Endodermal cell (in vitro differentiated cells): Measurements from ENCODE around the gene ZC3H11A. TPM values are rescaled to one million over a fixed set of nuclear protein-coding genes. Genes with fewer than 3 reads are reported as not detected.
"Not testable (repeated sequence)": the region's sequence is repeated elsewhere in the genome, so short reads cannot be mapped to it uniquely, and the experiment has no call there.

Experiments used
- DNase-seq: peaks from one replicate; pipeline ENCODE4 v3.0.0-alpha.2; 2017
- H3K27ac ChIP-seq: 2 replicates; pipeline ENCODE4 v1.5.1; 2013; ENCODE audit warnings: mild to moderate bottlenecking, low read depth, low read length, moderate library complexity
- H3K27me3 ChIP-seq: 2 replicates; pipeline ENCODE4 v1.6.1; 2013; ENCODE audit warnings: mild to moderate bottlenecking, low read length, moderate library complexity; ENCODE audit not compliant: insufficient read depth, control insufficient read depth, poor library complexity, severe bottlenecking
- H3K36me3 ChIP-seq: 2 replicates; pipeline ENCODE4 v1.7.0; 2013; ENCODE audit warnings: mild to moderate bottlenecking, low read length, moderate library complexity; ENCODE audit not compliant: control insufficient read depth, insufficient read depth
- H3K4me1 ChIP-seq: one replicate; pipeline ENCODE4 v1.7.0; 2013; ENCODE audit warnings: low read length; ENCODE audit not compliant: control insufficient read depth, insufficient read depth
- H3K4me3 ChIP-seq: 2 replicates; pipeline ENCODE4 v1.5.1; 2013; ENCODE audit warnings: mild to moderate bottlenecking, low read length, moderate library complexity
- H3K9ac ChIP-seq: 2 replicates; pipeline ENCODE4 v1.6.1; 2013; ENCODE audit warnings: mild to moderate bottlenecking, low read length, moderate library complexity; ENCODE audit not compliant: poor library complexity, severe bottlenecking; ENCODE audit errors: extremely low read depth
- H3K9me3 ChIP-seq: 2 replicates; pipeline ENCODE4 v1.6.1; 2013; ENCODE audit warnings: mild to moderate bottlenecking, low read length, moderate library complexity; ENCODE audit not compliant: control insufficient read depth
- H3K27ac Mint-ChIP-seq: 2 replicates; pipeline ENCODE4 v1.8.0; 2020; ENCODE audit warnings: mixed read lengths
- H3K27me3 Mint-ChIP-seq: 2 replicates; pipeline ENCODE4 v1.8.0; 2021; ENCODE audit warnings: mild to moderate bottlenecking, mixed read lengths; ENCODE audit not compliant: insufficient read depth
- H3K36me3 Mint-ChIP-seq: 2 replicates; pipeline ENCODE4 v1.8.0; 2020; ENCODE audit warnings: low read depth, mixed read lengths
- H3K4me1 Mint-ChIP-seq: 2 replicates; pipeline ENCODE4 v1.8.0; 2020; ENCODE audit warnings: mixed read lengths
- H3K4me3 Mint-ChIP-seq: 2 replicates; pipeline ENCODE4 v1.8.0; 2020; ENCODE audit warnings: mild to moderate bottlenecking, moderate library complexity, mixed read lengths
- H3K9me3 Mint-ChIP-seq: 2 replicates; pipeline ENCODE4 v1.8.0; 2020; ENCODE audit warnings: mild to moderate bottlenecking, mixed read lengths
- WGBS, 2 experiments: methylation state at CpG; one replicate each; pipeline versions ENCODE4 v1.1.5 to v1.1.7; 2013; ENCODE audit warnings: missing lambda C conversion rate in 2 of 2, mixed read lengths in 1 of 2; ENCODE audit not compliant: insufficient coverage in 1 of 2, insufficient read length in 1 of 2; 5-methylcytosine and 5-hydroxymethylcytosine counted together
- total RNA-seq, 2 donors: library from RNA; stranded (reverse); fragmentation: NEBNext Ultra II Directional in 1 of 2; extraction: Animal tissue kit (Norgen Biotek cat#: 25700) in 1 of 2; gene quantifications; 2 replicates in 1 of 2; 3 replicates in 1 of 2; pipeline ENCODE4 v1.2.1, GENCODE V29; 2021
- TF ChIP-seq, protein P1 (sequence below): fragments of 200-600 bp; sonication (generic); conservative IDR thresholded peaks from 2 replicates; pipeline ENCODE4 v1.5.0; 2021; ENCODE audit warnings: antibody characterized with exemption, mild to moderate bottlenecking

The ZC3H11A gene
- total RNA-seq, 2 donors from 2014 or later = 83.9 to 119 TPM

DNA sequence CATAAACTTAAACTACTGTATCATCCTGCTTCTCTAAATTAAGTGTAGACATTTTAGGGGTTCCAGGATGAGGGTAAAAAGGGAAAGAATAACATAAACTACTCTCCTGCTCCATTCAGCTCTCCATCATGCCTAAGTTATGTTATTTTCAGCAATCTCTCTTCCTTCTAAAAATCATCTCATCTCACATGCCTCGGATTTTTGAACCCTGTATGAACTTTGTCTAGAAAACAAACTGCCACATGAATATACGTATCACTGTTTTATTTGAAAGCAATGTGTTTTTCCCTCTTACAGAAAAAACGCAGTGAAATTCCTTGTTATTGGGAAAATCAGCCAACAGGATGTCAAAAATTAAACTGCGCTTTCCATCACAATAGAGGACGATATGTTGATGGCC lies 32.6 kb downstream of the ZC3H11A start:
- Histone ChIP-seq H3K9me3 (no peaks in the 10 kb centered on the region), H3K27ac (no peak overlapping the region), H3K4me1 (no peaks in the 10 kb centered on the region), H3K27me3 (no peaks in the 10 kb centered on the region), H3K9ac (no peak overlapping the region), H3K36me3 (peaks cover 90% of the 10 kb centered on the region), H3K4me3 (no peak overlapping the region)
- no peaks in the 10 kb centered on the region for H3K27me3 Mint-ChIP-seq
- DNase-seq = no peak
- WGBS, 2 experiments = 92 to 98% methylated on average over 5 of the region's 5 CpGs
- H3K9me3 Mint-ChIP-seq = no peaks in the 10 kb centered on the region
- H3K4me1 Mint-ChIP-seq = no peaks in the 10 kb centered on the region
- TF ChIP-seq, protein P1, sequence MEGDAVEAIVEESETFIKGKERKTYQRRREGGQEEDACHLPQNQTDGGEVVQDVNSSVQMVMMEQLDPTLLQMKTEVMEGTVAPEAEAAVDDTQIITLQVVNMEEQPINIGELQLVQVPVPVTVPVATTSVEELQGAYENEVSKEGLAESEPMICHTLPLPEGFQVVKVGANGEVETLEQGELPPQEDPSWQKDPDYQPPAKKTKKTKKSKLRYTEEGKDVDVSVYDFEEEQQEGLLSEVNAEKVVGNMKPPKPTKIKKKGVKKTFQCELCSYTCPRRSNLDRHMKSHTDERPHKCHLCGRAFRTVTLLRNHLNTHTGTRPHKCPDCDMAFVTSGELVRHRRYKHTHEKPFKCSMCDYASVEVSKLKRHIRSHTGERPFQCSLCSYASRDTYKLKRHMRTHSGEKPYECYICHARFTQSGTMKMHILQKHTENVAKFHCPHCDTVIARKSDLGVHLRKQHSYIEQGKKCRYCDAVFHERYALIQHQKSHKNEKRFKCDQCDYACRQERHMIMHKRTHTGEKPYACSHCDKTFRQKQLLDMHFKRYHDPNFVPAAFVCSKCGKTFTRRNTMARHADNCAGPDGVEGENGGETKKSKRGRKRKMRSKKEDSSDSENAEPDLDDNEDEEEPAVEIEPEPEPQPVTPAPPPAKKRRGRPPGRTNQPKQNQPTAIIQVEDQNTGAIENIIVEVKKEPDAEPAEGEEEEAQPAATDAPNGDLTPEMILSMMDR = no peak
- peaks cover 77% of the 10 kb centered on the region for H3K36me3 Mint-ChIP-seq
- H3K27ac Mint-ChIP-seq = no peak overlapping the region
- H3K4me3 Mint-ChIP-seq = no peak overlapping the region

DNA sequence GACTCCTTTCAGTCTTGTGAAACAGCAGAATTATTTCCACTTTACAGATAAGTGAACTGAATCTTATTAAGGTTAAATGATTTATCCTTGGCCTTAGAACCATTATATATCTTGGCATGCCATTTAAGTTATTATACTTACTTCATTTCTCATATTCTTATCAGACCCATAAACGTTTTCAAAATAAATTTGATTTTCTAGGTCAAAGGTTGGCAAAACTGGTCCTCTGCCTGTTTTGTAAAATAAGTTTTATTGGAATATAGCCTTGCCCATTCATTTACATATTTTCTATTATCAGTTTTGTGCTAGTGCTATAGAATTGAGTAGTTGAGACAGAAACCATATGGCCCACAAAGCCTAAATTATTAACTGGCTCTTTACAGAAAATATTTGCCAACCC lies 33.1 kb downstream of the ZC3H11A start:
- Histone ChIP-seq H3K9ac (no peak overlapping the region), H3K36me3 (peaks cover 86% of the 10 kb centered on the region), H3K4me1 (no peaks in the 10 kb centered on the region), H3K4me3 (no peak overlapping the region), H3K27me3 (no peaks in the 10 kb centered on the region), H3K27ac (no peak overlapping the region), H3K9me3 (no peaks in the 10 kb centered on the region)
- peaks cover 78% of the 10 kb centered on the region for H3K36me3 Mint-ChIP-seq
- TF ChIP-seq, protein P1 = no peak
- H3K4me3 Mint-ChIP-seq = no peak overlapping the region
- no peak for DNase-seq
- H3K27me3 Mint-ChIP-seq = no peaks in the 10 kb centered on the region
- H3K27ac Mint-ChIP-seq = no peak overlapping the region
- H3K9me3 Mint-ChIP-seq = no peaks in the 10 kb centered on the region
- no peaks in the 10 kb centered on the region for H3K4me1 Mint-ChIP-seq
- 100% methylated on average over 1 of the region's 1 CpG for WGBS, 2 experiments

DNA sequence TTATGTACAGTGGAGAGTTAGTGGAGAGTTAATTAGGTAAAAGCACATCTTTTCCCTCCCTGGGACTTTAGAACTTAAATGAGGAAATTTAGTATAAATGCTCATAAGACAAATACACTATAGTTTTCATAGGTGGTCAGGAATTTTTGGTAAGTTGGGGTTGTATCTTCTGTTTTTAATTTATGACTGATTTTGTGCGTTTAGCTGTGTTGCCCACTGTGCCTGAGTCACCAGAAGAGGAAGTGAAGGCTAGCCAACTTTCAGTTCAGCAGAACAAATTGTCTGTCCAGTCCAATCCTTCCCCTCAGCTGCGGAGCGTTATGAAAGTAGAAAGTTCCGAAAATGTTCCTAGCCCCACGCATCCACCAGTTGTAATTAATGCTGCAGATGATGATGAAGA lies 33.8 kb downstream of the ZC3H11A start:
- H3K27ac ChIP-seq, H3K27me3 Mint-ChIP-seq, H3K9me3 Mint-ChIP-seq, H3K9me3 ChIP-seq, H3K4me1 ChIP-seq, H3K27me3 ChIP-seq, H3K4me3 Mint-ChIP-seq, H3K4me1 Mint-ChIP-seq, H3K9ac ChIP-seq, H3K4me3 ChIP-seq, H3K27ac Mint-ChIP-seq, DNase-seq: not testable (repeated sequence)
- peaks cover 90% of the 10 kb centered on the region for H3K36me3 ChIP-seq
- peaks cover 80% of the 10 kb centered on the region for H3K36me3 Mint-ChIP-seq
- WGBS, 2 experiments = 98 to 100% methylated on average over 2 to 5 of the region's 5 CpGs

DNA sequence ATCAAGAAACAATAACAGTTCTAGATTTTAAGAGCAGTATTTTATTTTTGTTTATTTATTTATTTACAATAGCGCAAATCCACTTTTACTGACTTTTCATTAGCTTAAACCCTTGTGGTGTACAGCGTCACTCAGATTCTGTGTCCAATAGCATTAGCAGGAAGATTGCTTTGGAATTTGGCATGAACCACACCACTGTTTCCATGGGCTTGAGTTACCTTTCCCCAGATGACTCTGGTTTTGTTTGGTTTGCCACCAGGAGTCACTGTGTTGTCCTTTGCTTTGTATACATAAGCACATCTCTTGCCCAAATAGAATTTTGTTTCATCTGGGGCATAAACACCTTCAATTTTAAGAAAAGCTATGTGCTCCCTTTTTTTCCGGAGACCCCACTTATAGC lies 40.1 kb downstream of the ZC3H11A start:
- 90 to 100% methylated on average over 2 to 3 of the region's 3 CpGs for WGBS, 2 experiments
- Histone ChIP-seq H3K9me3 (peaks cover 23% of the 10 kb centered on the region), H3K4me1 (no peaks in the 10 kb centered on the region), H3K27me3 (no peaks in the 10 kb centered on the region), H3K9ac (no peak overlapping the region), H3K4me3 (no peak overlapping the region), H3K36me3 (peaks cover 92% of the 10 kb centered on the region), H3K27ac (no peak overlapping the region)
- Mint-ChIP-seq H3K27me3 (no peaks in the 10 kb centered on the region), H3K27ac (no peak overlapping the region), H3K36me3 (peaks cover 87% of the 10 kb centered on the region), H3K9me3 (peaks cover 6% of the 10 kb centered on the region), H3K4me1 (no peaks in the 10 kb centered on the region), H3K4me3 (no peak overlapping the region)
- TF ChIP-seq, protein P1 = peak; percentile 47
- DNase-seq = no peak
